ENCODE measurements around the gene MAP1B. TPM values are rescaled to one million over a fixed set of nuclear protein-coding genes. Genes with fewer than 3 reads are reported as not detected.

Gene MAP1B
- total RNA-seq, 1 experiment from 2014 or later: 135 TPM

DNA sequence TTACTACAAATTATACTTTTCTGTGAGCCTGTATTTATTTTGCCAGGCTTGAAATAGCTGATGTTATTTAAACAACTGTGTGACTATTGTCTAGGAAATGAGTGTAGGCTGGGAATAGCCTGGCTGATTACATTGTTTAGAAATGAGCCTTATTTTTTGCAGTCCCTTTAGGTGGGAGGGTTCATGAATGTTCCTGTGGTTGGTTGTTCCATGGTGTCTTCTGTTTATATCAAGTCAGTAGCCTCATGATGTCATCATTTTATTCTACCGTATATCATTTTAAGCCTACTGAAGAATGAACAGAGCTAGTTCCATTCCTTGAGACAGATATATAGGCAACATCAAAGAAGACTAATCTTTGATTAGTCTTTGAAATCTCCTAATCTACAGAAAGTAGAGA lies 53.1 kb downstream of the MAP1B start:
- H3K4me3 ChIP-seq (ENCODE audit: low read depth, low read length, poor library complexity, severe bottlenecking): no peak overlapping the region
- ChIA-PET CTCF (interaction anchor here (0.7 kb wide), 1 partner anchor 99 kb away, joined by 5 read pairs; no protein-coding TSS in a partner anchor), POLR2A (ENCODE audit: low non-redundant PET) (no interaction called here)
- no peak for TF ChIP-seq EZH2 (IDR thresholded peaks at IDR 0.05; ENCODE audit: borderline replicate concordance, low read depth, low read length, poor library complexity, severe bottlenecking)
- TF ChIP-seq, protein P1, sequence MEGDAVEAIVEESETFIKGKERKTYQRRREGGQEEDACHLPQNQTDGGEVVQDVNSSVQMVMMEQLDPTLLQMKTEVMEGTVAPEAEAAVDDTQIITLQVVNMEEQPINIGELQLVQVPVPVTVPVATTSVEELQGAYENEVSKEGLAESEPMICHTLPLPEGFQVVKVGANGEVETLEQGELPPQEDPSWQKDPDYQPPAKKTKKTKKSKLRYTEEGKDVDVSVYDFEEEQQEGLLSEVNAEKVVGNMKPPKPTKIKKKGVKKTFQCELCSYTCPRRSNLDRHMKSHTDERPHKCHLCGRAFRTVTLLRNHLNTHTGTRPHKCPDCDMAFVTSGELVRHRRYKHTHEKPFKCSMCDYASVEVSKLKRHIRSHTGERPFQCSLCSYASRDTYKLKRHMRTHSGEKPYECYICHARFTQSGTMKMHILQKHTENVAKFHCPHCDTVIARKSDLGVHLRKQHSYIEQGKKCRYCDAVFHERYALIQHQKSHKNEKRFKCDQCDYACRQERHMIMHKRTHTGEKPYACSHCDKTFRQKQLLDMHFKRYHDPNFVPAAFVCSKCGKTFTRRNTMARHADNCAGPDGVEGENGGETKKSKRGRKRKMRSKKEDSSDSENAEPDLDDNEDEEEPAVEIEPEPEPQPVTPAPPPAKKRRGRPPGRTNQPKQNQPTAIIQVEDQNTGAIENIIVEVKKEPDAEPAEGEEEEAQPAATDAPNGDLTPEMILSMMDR (conservative IDR thresholded peaks at IDR 0.05; ENCODE audit: low read depth, low read length): no peak
- H3K9me3 ChIP-seq (ENCODE audit: low read depth, low read length, poor library complexity, severe bottlenecking): no peaks in the 10 kb centered on the region
- no peaks in the 10 kb centered on the region for H3K36me3 ChIP-seq (ENCODE audit: insufficient read depth, low read length, poor library complexity, severe bottlenecking)
- intact Hi-C loops (cut with micrococcal nuclease; ENCODE audit: unreplicated experiment): no loop called here
- H3K4me1 ChIP-seq (ENCODE audit: insufficient read depth, low read length, poor library complexity, severe bottlenecking): peaks cover 12% of the 10 kb centered on the region
- BruUV-seq (replicated peaks): no TSS peak
- no peaks in the 10 kb centered on the region for H3K27me3 ChIP-seq (replicated peaks; ENCODE audit: insufficient read depth, low read depth, low read length, poor library complexity)
- no peak overlapping the region for H3K27ac ChIP-seq (ENCODE audit: low read depth, low read length, poor library complexity, severe bottlenecking)
- no peak for DNase-seq (ENCODE audit: low spot score)

DNA sequence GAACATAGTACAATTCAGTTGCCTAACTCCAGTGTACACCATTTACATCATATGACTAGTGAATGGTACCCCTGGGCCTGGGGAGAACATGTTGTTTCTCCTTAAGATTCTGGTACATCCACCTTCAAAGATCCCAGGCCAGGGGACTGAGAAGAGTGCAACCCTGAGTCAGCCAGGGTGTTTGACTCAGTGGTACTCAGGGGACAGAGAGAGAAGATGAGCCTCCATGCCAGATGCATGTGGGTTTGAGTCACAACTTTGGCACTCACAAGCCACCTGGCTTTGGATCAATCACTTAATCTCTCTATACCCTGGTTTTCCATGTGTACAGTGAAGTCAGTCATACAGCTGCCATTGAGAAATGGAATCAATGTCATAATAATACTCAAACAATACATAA lies 53.7 kb downstream of the MAP1B start:
- H3K27ac ChIP-seq (ENCODE audit: low read depth, low read length, poor library complexity, severe bottlenecking): no peak overlapping the region
- no peaks in the 10 kb centered on the region for H3K27me3 ChIP-seq (replicated peaks; ENCODE audit: insufficient read depth, low read depth, low read length, poor library complexity)
- no peak for TF ChIP-seq EZH2 (IDR thresholded peaks at IDR 0.05; ENCODE audit: borderline replicate concordance, low read depth, low read length, poor library complexity, severe bottlenecking)
- TF ChIP-seq, protein P1 (conservative IDR thresholded peaks at IDR 0.05; ENCODE audit: low read depth, low read length): no peak
- CTCF ChIA-PET: no interaction called here
- no peak overlapping the region for H3K4me3 ChIP-seq (ENCODE audit: low read depth, low read length, poor library complexity, severe bottlenecking)
- intact Hi-C loops (cut with micrococcal nuclease; ENCODE audit: unreplicated experiment): no loop called here
- no peak for DNase-seq (ENCODE audit: low spot score)
- peaks cover 19% of the 10 kb centered on the region for H3K4me1 ChIP-seq (ENCODE audit: insufficient read depth, low read length, poor library complexity, severe bottlenecking)
- POLR2A ChIA-PET (ENCODE audit: low non-redundant PET): no interaction called here
- BruUV-seq (replicated peaks): no TSS peak
- H3K9me3 ChIP-seq (ENCODE audit: low read depth, low read length, poor library complexity, severe bottlenecking): no peaks in the 10 kb centered on the region
- H3K36me3 ChIP-seq (ENCODE audit: insufficient read depth, low read length, poor library complexity, severe bottlenecking): no peaks in the 10 kb centered on the region

DNA sequence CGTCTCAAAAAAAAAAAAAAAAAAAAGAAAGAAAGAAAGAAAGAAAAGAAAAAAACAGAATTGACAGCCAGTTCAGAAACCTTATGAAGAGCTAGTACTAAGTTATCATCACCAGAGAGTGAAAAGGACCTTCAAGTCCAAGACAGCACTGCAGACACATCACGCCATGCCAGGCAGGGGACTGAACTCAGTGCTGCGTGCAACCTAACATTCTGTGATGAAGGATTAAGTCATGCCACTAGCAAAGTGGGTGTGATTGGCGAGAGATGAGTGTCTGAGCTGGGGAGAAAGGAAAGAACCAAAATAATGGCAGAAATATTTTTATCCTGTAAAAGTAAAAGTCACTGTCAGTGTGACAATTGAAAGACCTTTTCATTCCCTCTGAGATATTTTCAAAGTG lies 54.7 kb downstream of the MAP1B start:
- ChIA-PET POLR2A (ENCODE audit: low non-redundant PET) (no interaction called here), CTCF (no interaction called here)
- no peak overlapping the region for H3K27ac ChIP-seq (ENCODE audit: low read depth, low read length, poor library complexity, severe bottlenecking)
- H3K4me3 ChIP-seq (ENCODE audit: low read depth, low read length, poor library complexity, severe bottlenecking): no peak overlapping the region
- DNase-seq (ENCODE audit: low spot score): no peak
- H3K27me3 ChIP-seq (replicated peaks; ENCODE audit: insufficient read depth, low read depth, low read length, poor library complexity): no peaks in the 10 kb centered on the region
- peaks cover 25% of the 10 kb centered on the region for H3K4me1 ChIP-seq (ENCODE audit: insufficient read depth, low read length, poor library complexity, severe bottlenecking)
- H3K36me3 ChIP-seq (ENCODE audit: insufficient read depth, low read length, poor library complexity, severe bottlenecking): no peaks in the 10 kb centered on the region
- TF ChIP-seq EZH2 (IDR thresholded peaks at IDR 0.05; ENCODE audit: borderline replicate concordance, low read depth, low read length, poor library complexity, severe bottlenecking): no peak
- TF ChIP-seq, protein P1 (conservative IDR thresholded peaks at IDR 0.05; ENCODE audit: low read depth, low read length): no peak
- no peaks in the 10 kb centered on the region for H3K9me3 ChIP-seq (ENCODE audit: low read depth, low read length, poor library complexity, severe bottlenecking)
- intact Hi-C loops (cut with micrococcal nuclease; ENCODE audit: unreplicated experiment): no loop called here
- no TSS peak for BruUV-seq (replicated peaks)
